Endodermal cell (in vitro differentiated cells): ENCODE results near the gene SDK1. TPM values are rescaled to one million over a fixed set of nuclear protein-coding genes. Genes with fewer than 3 reads are reported as not detected.

Source experiments
- DNase-seq: peaks from one replicate; pipeline ENCODE4 v3.0.0-alpha.2; 2017
- H3K27ac ChIP-seq: 2 replicates; pipeline ENCODE4 v1.5.1; 2013; ENCODE audit warnings: mild to moderate bottlenecking, low read depth, low read length, moderate library complexity
- H3K27me3 ChIP-seq: 2 replicates; pipeline ENCODE4 v1.6.1; 2013; ENCODE audit warnings: mild to moderate bottlenecking, low read length, moderate library complexity; ENCODE audit not compliant: insufficient read depth, control insufficient read depth, poor library complexity, severe bottlenecking
- H3K36me3 ChIP-seq: 2 replicates; pipeline ENCODE4 v1.7.0; 2013; ENCODE audit warnings: mild to moderate bottlenecking, low read length, moderate library complexity; ENCODE audit not compliant: control insufficient read depth, insufficient read depth
- H3K4me1 ChIP-seq: one replicate; pipeline ENCODE4 v1.7.0; 2013; ENCODE audit warnings: low read length; ENCODE audit not compliant: control insufficient read depth, insufficient read depth
- H3K4me3 ChIP-seq: 2 replicates; pipeline ENCODE4 v1.5.1; 2013; ENCODE audit warnings: mild to moderate bottlenecking, low read length, moderate library complexity
- H3K9ac ChIP-seq: 2 replicates; pipeline ENCODE4 v1.6.1; 2013; ENCODE audit warnings: mild to moderate bottlenecking, low read length, moderate library complexity; ENCODE audit not compliant: poor library complexity, severe bottlenecking; ENCODE audit errors: extremely low read depth
- H3K9me3 ChIP-seq: 2 replicates; pipeline ENCODE4 v1.6.1; 2013; ENCODE audit warnings: mild to moderate bottlenecking, low read length, moderate library complexity; ENCODE audit not compliant: control insufficient read depth
- H3K27ac Mint-ChIP-seq: 2 replicates; pipeline ENCODE4 v1.8.0; 2020; ENCODE audit warnings: mixed read lengths
- H3K27me3 Mint-ChIP-seq: 2 replicates; pipeline ENCODE4 v1.8.0; 2021; ENCODE audit warnings: mild to moderate bottlenecking, mixed read lengths; ENCODE audit not compliant: insufficient read depth
- H3K36me3 Mint-ChIP-seq: 2 replicates; pipeline ENCODE4 v1.8.0; 2020; ENCODE audit warnings: low read depth, mixed read lengths
- H3K4me1 Mint-ChIP-seq: 2 replicates; pipeline ENCODE4 v1.8.0; 2020; ENCODE audit warnings: mixed read lengths
- H3K4me3 Mint-ChIP-seq: 2 replicates; pipeline ENCODE4 v1.8.0; 2020; ENCODE audit warnings: mild to moderate bottlenecking, moderate library complexity, mixed read lengths
- H3K9me3 Mint-ChIP-seq: 2 replicates; pipeline ENCODE4 v1.8.0; 2020; ENCODE audit warnings: mild to moderate bottlenecking, mixed read lengths
- WGBS, 2 experiments: methylation state at CpG; one replicate each; pipeline versions ENCODE4 v1.1.5 to v1.1.7; 2013; ENCODE audit warnings: missing lambda C conversion rate in 2 of 2, mixed read lengths in 1 of 2; ENCODE audit not compliant: insufficient coverage in 1 of 2, insufficient read length in 1 of 2; 5-methylcytosine and 5-hydroxymethylcytosine counted together
- total RNA-seq, 2 donors: library from RNA; stranded (reverse); fragmentation: NEBNext Ultra II Directional in 1 of 2; extraction: Animal tissue kit (Norgen Biotek cat#: 25700) in 1 of 2; gene quantifications; 2 replicates in 1 of 2; 3 replicates in 1 of 2; pipeline ENCODE4 v1.2.1, GENCODE V29; 2021
- TF ChIP-seq, protein P1 (sequence below): fragments of 200-600 bp; sonication (generic); conservative IDR thresholded peaks from 2 replicates; pipeline ENCODE4 v1.5.0; 2021; ENCODE audit warnings: antibody characterized with exemption, mild to moderate bottlenecking

SDK1 gene
- total RNA-seq, 2 donors from 2014 or later, result 22.7 to 23.1 TPM

DNA sequence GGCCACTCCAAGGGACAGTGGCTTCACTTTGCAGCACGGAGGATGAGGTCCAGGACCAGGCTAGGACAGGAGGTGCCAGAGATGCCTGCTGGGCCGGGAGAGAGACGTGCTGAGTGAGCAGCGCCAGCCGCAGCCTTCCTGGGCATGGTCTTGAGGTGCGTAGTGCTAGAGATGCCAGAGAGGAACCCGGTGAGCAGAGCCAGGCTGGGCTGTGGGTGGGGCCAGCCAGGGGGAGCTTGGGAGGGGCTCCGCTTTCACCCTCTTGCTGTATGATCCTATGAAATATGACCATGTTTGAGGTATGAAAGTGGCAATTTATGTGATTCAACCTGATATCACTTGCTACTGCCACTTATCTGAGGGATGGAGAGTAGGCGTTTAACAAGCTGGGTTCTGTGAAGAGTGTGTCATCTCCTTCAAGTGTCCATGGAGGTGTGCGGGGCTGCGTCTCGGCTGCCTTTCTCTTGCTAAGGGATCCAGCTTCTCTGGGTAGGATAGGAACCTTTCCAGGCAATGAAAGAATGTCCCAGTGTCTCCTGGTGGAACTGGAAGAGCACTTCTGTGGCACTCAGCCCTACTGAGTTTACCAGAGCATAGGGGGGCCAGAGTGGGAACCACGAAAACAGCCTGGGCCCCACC, 862.6 kb downstream of the SDK1 start:
- Mint-ChIP-seq H3K4me1 (no peaks in the 10 kb centered on the region), H3K27ac (no peak overlapping the region), H3K27me3 (no peaks in the 10 kb centered on the region), H3K9me3 (no peaks in the 10 kb centered on the region), H3K4me3 (no peak overlapping the region), H3K36me3 (no peaks in the 10 kb centered on the region)
- Histone ChIP-seq H3K4me1 (no peaks in the 10 kb centered on the region), H3K9ac (no peak overlapping the region), H3K27me3 (no peaks in the 10 kb centered on the region), H3K27ac (no peak overlapping the region), H3K36me3 (no peaks in the 10 kb centered on the region), H3K4me3 (no peak overlapping the region), H3K9me3 (no peaks in the 10 kb centered on the region)
- 90 to 96% methylated on average over 12 to 13 of the region's 13 CpGs for WGBS, 2 experiments
- DNase-seq, result no peak
- TF ChIP-seq, protein P1, sequence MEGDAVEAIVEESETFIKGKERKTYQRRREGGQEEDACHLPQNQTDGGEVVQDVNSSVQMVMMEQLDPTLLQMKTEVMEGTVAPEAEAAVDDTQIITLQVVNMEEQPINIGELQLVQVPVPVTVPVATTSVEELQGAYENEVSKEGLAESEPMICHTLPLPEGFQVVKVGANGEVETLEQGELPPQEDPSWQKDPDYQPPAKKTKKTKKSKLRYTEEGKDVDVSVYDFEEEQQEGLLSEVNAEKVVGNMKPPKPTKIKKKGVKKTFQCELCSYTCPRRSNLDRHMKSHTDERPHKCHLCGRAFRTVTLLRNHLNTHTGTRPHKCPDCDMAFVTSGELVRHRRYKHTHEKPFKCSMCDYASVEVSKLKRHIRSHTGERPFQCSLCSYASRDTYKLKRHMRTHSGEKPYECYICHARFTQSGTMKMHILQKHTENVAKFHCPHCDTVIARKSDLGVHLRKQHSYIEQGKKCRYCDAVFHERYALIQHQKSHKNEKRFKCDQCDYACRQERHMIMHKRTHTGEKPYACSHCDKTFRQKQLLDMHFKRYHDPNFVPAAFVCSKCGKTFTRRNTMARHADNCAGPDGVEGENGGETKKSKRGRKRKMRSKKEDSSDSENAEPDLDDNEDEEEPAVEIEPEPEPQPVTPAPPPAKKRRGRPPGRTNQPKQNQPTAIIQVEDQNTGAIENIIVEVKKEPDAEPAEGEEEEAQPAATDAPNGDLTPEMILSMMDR, result no peak

DNA sequence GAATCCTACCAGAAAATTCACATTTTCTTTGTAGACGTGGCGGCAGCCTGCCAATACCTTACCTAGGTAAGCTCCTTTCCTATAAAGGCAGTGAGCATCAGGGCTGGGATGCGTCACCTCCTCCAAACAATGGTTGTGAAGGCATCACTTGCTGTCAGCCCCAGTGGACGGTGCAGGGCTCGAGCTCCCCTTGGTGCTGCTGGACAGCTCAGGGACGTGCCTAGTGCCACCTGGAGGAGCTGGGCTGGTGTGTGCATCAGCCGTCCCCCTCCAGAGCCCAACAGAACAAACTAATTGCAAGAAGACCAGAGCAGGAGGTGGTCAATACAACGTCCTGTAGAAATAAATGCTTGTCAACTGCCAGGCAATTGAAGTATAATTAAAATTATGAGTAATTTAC, 863.5 kb downstream of the SDK1 start:
- Histone ChIP-seq H3K27me3 (no peaks in the 10 kb centered on the region), H3K27ac (no peak overlapping the region), H3K36me3 (no peaks in the 10 kb centered on the region), H3K4me3 (no peak overlapping the region), H3K9me3 (no peaks in the 10 kb centered on the region), H3K9ac (no peak overlapping the region), H3K4me1 (no peaks in the 10 kb centered on the region)
- Mint-ChIP-seq H3K27me3 (no peaks in the 10 kb centered on the region), H3K27ac (no peak overlapping the region), H3K9me3 (no peaks in the 10 kb centered on the region), H3K4me3 (no peak overlapping the region), H3K36me3 (no peaks in the 10 kb centered on the region), H3K4me1 (no peaks in the 10 kb centered on the region)
- WGBS, 2 experiments, result 85 to 96% methylated on average over 5 to 7 of the region's 8 CpGs
- TF ChIP-seq, protein P1, result peak; percentile 63
- DNase-seq, result peak; percentile 66

DNA sequence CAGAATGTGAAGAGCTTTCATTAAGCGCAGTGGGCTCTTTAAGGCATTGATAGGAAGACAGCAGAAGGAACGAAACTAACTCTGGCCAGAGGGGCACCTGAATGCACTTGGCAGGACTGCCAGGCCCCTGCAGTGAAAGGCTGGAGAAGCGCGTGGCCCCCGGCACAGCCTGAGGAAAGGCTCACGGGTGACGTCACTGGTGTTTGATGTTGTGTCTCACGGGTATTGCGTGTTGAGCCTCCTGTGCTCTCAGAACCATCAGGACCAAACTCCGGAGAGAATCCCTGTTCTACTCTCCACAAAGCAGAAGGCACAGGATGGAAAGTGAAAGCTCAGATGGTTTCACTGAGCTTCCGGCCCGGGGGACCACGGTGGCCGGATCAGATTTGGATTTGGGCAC, 865.3 kb downstream of the SDK1 start:
- no peaks in the 10 kb centered on the region for H3K9me3 ChIP-seq
- no peaks in the 10 kb centered on the region for H3K27me3 ChIP-seq
- H3K36me3 ChIP-seq, result no peaks in the 10 kb centered on the region
- H3K4me3 ChIP-seq, result no peak overlapping the region
- Mint-ChIP-seq H3K27me3 (no peaks in the 10 kb centered on the region), H3K36me3 (no peaks in the 10 kb centered on the region), H3K27ac (no peak overlapping the region), H3K4me1 (no peaks in the 10 kb centered on the region), H3K9me3 (no peaks in the 10 kb centered on the region), H3K4me3 (no peak overlapping the region)
- TF ChIP-seq, protein P1, result no peak
- WGBS, 2 experiments, result 90 to 93% methylated on average over 7 to 14 of the region's 14 CpGs
- H3K4me1 ChIP-seq, result no peaks in the 10 kb centered on the region
- DNase-seq, result no peak
- H3K9ac ChIP-seq, result no peak overlapping the region
- H3K27ac ChIP-seq, result no peak overlapping the region
